ENCODE results near the gene COL16A1.
"Not testable (repeated sequence)": the region's sequence is repeated elsewhere in the genome, so short reads cannot be mapped to it uniquely, and the experiment has no call there.

The COL16A1 gene

GRCh38 chr1:31725134-31725533 is 21.3 kb upstream of the COL16A1 start:
- H3K9me3 Mint-ChIP-seq, result no peaks in the 10 kb centered on the region
- no peak overlapping the region for H3K27ac Mint-ChIP-seq
- no peak overlapping the region for H3K4me3 Mint-ChIP-seq
- no peak for ATAC-seq
- H3K27me3 Mint-ChIP-seq, result peaks cover 25% of the 10 kb centered on the region
- no peaks in the 10 kb centered on the region for H3K4me1 Mint-ChIP-seq
- H3K36me3 Mint-ChIP-seq, result no peaks in the 10 kb centered on the region

GRCh38 chr1:31723828-31724359 is 20.1 kb upstream of the COL16A1 start:
- no peaks in the 10 kb centered on the region for H3K4me1 Mint-ChIP-seq
- peaks cover 17% of the 10 kb centered on the region for H3K27me3 Mint-ChIP-seq
- H3K4me3 Mint-ChIP-seq, result no peak overlapping the region
- H3K9me3 Mint-ChIP-seq, result no peaks in the 10 kb centered on the region
- no peak overlapping the region for H3K27ac Mint-ChIP-seq
- ATAC-seq, result no peak
- no peaks in the 10 kb centered on the region for H3K36me3 Mint-ChIP-seq

GRCh38 chr1:31718327-31718897 is 14.6 kb upstream of the COL16A1 start:
- Mint-ChIP-seq H3K27ac (no peak overlapping the region), H3K4me3 (no peak overlapping the region), H3K36me3 (no peaks in the 10 kb centered on the region), H3K4me1 (peaks cover 21% of the 10 kb centered on the region), H3K27me3 (peaks cover 50% of the 10 kb centered on the region), H3K9me3 (no peaks in the 10 kb centered on the region)
- ATAC-seq, result no peak

GRCh38 chr1:31717341-31717740 is 13.5 kb upstream of the COL16A1 start:
- Mint-ChIP-seq H3K4me3 (no peak overlapping the region), H3K27ac (no peak overlapping the region), H3K4me1 (peaks cover 21% of the 10 kb centered on the region), H3K36me3 (no peaks in the 10 kb centered on the region), H3K9me3 (no peaks in the 10 kb centered on the region), H3K27me3 (peaks cover 43% of the 10 kb centered on the region)
- no peak for ATAC-seq

- no peak for ATAC-seq
- Mint-ChIP-seq H3K36me3 (no peaks in the 10 kb centered on the region), H3K4me3 (peak overlapping the region; percentile 68), H3K27ac (no peak overlapping the region), H3K4me1 (peaks cover 21% of the 10 kb centered on the region), H3K9me3 (no peaks in the 10 kb centered on the region), H3K27me3 (peaks cover 39% of the 10 kb centered on the region)
These were observed 12.0 kb upstream of the COL16A1 start for GRCh38 chr1:31715873-31716220.

DNA sequence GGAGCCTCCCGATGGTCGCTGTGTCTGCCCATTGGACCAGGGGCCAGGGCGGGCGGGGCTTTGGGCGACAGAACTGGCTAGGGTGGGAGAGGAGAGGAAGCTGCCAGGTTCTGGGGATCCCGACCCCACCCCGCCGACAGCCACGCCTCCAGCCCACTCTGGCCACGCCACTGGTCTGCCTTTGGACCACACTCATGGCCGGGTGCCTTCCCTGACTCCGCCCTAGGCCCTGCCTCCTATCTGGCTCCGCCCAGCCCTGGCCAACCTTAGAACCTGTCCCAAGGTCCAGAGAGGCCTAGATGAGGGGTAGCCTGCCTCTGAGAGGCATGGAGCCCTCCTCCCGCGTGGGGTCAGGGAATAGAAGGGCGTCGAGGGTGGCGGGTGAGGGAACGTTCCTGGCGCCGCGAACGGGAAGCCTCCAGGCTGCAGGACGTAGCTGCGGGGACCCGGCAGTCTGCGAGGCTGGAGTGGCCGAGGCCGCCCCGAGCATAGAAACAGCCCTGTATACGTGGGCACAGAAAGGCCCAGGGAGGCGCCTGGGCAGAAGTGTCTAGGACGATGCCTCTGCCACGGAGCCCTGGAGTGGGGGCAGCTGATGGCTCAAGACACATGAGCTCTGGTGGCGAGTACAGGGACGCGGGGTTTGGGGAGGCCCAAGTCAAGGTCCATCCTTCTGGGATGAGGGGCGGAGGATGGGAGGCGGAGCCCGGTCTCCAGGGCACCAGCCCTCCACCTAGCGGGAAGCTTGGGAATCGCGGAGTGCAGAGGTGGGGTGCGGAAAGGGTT is 11.5 kb upstream of the COL16A1 start:
- ATAC-seq, result peak; percentile 93
- H3K27me3 Mint-ChIP-seq, result peaks cover 34% of the 10 kb centered on the region
- H3K4me1 Mint-ChIP-seq, result peaks cover 21% of the 10 kb centered on the region
- H3K9me3 Mint-ChIP-seq, result no peaks in the 10 kb centered on the region
- H3K27ac Mint-ChIP-seq, result peak overlapping the region; percentile 2
- H3K36me3 Mint-ChIP-seq, result no peaks in the 10 kb centered on the region
- H3K4me3 Mint-ChIP-seq, result peak overlapping the region; percentile 69

DNA sequence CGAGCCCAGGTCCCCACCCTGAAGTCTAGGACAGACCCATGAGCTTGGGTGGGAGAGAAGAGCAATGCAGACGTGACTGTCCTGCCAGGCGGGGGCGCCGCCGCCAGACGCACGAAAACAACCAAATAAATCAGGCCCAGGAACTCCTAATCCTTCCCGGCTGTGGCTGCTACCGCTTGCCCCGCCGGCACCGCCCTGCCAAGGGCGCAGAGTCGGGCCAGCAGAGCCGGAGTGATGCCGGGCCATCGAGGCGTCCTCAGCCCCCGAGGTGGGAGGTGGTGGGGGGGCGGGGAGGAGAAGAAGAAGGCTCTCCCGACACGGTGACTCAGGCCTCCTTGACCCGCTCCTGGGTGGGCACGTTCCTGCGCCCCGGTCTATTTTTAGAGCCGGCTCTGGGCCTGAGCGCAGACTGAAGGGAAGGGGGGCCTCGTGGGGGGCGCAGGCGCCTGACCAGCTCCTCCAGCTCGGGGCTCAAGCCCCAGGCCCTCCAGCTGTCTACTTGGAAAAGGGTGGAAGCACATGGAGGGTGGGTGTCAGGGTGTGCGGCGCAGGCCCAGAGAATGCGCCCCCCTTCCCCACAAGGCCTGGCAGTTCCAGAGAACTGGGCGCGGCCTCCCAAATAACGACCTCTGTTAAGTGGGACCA is 10.7 kb upstream of the COL16A1 start:
- peak; percentile 38 for ATAC-seq
- Mint-ChIP-seq H3K4me1 (peaks cover 21% of the 10 kb centered on the region), H3K27me3 (peaks cover 34% of the 10 kb centered on the region), H3K36me3 (no peaks in the 10 kb centered on the region), H3K4me3 (peak overlapping the region; percentile 69), H3K27ac (peak overlapping the region; percentile 26), H3K9me3 (no peaks in the 10 kb centered on the region)

DNA sequence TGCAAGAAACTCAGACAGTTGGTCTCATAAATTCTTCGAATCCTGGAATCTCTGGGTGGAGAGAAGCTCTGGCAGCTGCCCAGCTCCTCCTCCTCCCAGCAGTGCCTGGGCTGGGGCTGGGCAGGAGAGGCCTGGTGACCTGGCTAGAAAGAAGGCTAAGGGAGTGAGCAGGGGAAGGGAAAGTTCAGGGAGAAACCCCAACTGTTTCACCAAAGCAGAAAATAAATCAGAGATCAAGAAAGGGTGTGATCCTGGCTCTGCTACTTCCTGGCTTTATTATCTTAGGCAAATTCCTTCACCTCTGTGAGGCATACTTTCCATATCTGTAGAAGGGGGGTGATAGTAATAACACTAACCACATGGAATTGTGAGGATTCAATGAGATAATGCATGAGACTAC is 8.8 kb upstream of the COL16A1 start:
- Mint-ChIP-seq H3K27me3 (peaks cover 36% of the 10 kb centered on the region), H3K4me3 (no peak overlapping the region), H3K27ac (no peak overlapping the region), H3K9me3 (no peaks in the 10 kb centered on the region), H3K4me1 (peaks cover 36% of the 10 kb centered on the region), H3K36me3 (no peaks in the 10 kb centered on the region)
- ATAC-seq, result no peak

- Mint-ChIP-seq H3K27ac (no peak overlapping the region), H3K4me3 (no peak overlapping the region), H3K36me3 (no peaks in the 10 kb centered on the region), H3K9me3 (no peaks in the 10 kb centered on the region), H3K4me1 (peaks cover 42% of the 10 kb centered on the region), H3K27me3 (peaks cover 41% of the 10 kb centered on the region)
- ATAC-seq, result no peak
These were observed 8.3 kb upstream of the COL16A1 start for GRCh38 chr1:31712068-31712467.

DNA sequence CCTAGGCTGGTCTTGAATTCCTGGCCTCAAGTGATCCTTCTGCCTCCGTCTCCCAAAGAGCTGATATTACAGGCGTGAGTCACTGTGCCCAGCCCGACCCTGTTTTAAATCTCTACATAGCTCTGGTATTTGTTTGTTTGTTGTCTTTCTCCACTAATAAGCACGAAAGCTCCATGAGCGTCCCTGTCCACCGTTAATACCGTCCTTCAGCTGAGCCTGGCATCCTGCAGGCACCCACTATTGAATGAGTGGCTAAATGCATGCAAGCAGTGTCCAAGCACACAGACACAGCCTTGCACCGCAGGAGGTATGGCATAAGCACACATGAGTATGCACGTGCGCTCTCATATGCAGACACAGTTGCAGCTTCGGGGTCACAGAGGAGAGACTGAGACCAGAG is 4.5 kb upstream of the COL16A1 start:
- ATAC-seq, result no peak
- Mint-ChIP-seq H3K9me3 (no peaks in the 10 kb centered on the region), H3K4me3 (no peak overlapping the region), H3K4me1 (peaks cover 49% of the 10 kb centered on the region), H3K36me3 (no peaks in the 10 kb centered on the region), H3K27ac (no peak overlapping the region), H3K27me3 (peaks cover 40% of the 10 kb centered on the region)

GRCh38 chr1:31707711-31708110 is 3.9 kb upstream of the COL16A1 start:
- H3K36me3 Mint-ChIP-seq, result no peaks in the 10 kb centered on the region
- ATAC-seq, result no peak
- H3K4me1 Mint-ChIP-seq, result peaks cover 51% of the 10 kb centered on the region
- H3K27me3 Mint-ChIP-seq, result peaks cover 42% of the 10 kb centered on the region
- H3K27ac Mint-ChIP-seq, result no peak overlapping the region
- peak overlapping the region; percentile 0 for H3K4me3 Mint-ChIP-seq
- H3K9me3 Mint-ChIP-seq, result no peaks in the 10 kb centered on the region

GRCh38 chr1:31707059-31707600 is 3.3 kb upstream of the COL16A1 start:
- H3K9me3 Mint-ChIP-seq, H3K36me3 Mint-ChIP-seq, ATAC-seq, H3K4me3 Mint-ChIP-seq: not testable (repeated sequence)
- Mint-ChIP-seq H3K27ac (peak overlapping the region; percentile 7), H3K27me3 (peaks cover 42% of the 10 kb centered on the region), H3K4me1 (peaks cover 51% of the 10 kb centered on the region)

GRCh38 chr1:31706384-31707058 is 2.7 kb upstream of the COL16A1 start:
- peaks cover 51% of the 10 kb centered on the region for H3K4me1 Mint-ChIP-seq
- ATAC-seq, result peak; percentile 75
- no peaks in the 10 kb centered on the region for H3K9me3 Mint-ChIP-seq
- H3K27me3 Mint-ChIP-seq, result peaks cover 42% of the 10 kb centered on the region
- no peak overlapping the region for H3K4me3 Mint-ChIP-seq
- H3K27ac Mint-ChIP-seq, result peak overlapping the region; percentile 7
- H3K36me3 Mint-ChIP-seq, result no peaks in the 10 kb centered on the region

- no peaks in the 10 kb centered on the region for H3K9me3 Mint-ChIP-seq
- ATAC-seq, result peak; percentile 54
- H3K4me3 Mint-ChIP-seq, result peak overlapping the region; percentile 22
- H3K4me1 Mint-ChIP-seq, result peaks cover 59% of the 10 kb centered on the region
- H3K27ac Mint-ChIP-seq, result peak overlapping the region; percentile 58
- peaks cover 42% of the 10 kb centered on the region for H3K27me3 Mint-ChIP-seq
- H3K36me3 Mint-ChIP-seq, result no peaks in the 10 kb centered on the region
These were observed 1.5 kb upstream of the COL16A1 start for GRCh38 chr1:31705080-31705866.
